ENCODE data around the gene CXCL13.
"Not testable (repeated sequence)": the region's sequence is repeated elsewhere in the genome, so short reads cannot be mapped to it uniquely, and the experiment has no call there.

The CXCL13 gene

DNA sequence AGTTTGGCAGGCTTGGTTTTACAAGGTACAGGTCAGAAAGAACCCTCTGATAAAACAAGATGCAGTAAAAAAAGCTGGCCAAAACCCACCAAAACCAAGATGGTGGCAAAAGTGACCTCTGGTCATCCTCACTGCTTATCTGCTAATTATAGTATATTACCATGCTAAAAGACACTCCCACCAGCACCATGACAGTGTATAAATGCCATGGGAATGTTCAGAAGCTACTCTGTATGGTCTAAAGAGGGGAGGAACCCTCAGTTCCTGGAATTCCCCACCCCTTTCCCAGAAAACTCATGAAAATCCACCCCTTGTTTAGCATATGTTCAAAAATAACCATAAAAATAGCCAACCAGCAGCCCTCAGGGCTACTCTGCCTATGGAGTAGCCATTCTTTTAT lies 38.1 kb upstream of the CXCL13 start:
- Histone ChIP-seq H3K4me3 (ENCODE audit: low read depth, low read length) (no peak overlapping the region), H3K4me1 (ENCODE audit: control insufficient read depth, insufficient read depth, low read length) (no peaks in the 10 kb centered on the region), H3K9me3 (ENCODE audit: control insufficient read depth, insufficient read depth, low read depth, low read length) (no peaks in the 10 kb centered on the region), H3K36me3 (ENCODE audit: control insufficient read depth in 2 of 2, insufficient read depth in 1 of 2, low read length in 2 of 2) (no peaks in the 10 kb centered on the region), H3K27ac (ENCODE audit: extremely low read depth, low read depth, low read length) (no peak overlapping the region)
- ChIA-PET POLR2A (no interaction called here), CTCF (no interaction called here)
- no peak for TF ChIP-seq ZNF747 (tag by site-specific recombination; IDR thresholded peaks at IDR 0.05)
- no peak for TF ChIP-seq ZNF175 (tag by site-specific recombination; IDR thresholded peaks at IDR 0.05)
- TF ChIP-seq ZNF202 (tag by site-specific recombination; IDR thresholded peaks at IDR 0.05; ENCODE audit: borderline replicate concordance): no peak
- TF ChIP-seq ZNF585B (tag by site-specific recombination; IDR thresholded peaks at IDR 0.05): no peak
- no peak for TF ChIP-seq ZBTB17 (tag by site-specific recombination; IDR thresholded peaks at IDR 0.05)
- TF ChIP-seq ZNF707 (tag by site-specific recombination; IDR thresholded peaks at IDR 0.05): no peak
- TF ChIP-seq ZNF830 (tag by site-specific recombination; IDR thresholded peaks at IDR 0.05; ENCODE audit: low read depth): no peak
- no peak for TF ChIP-seq ZNF660 (tag by site-specific recombination; IDR thresholded peaks at IDR 0.05)
- TF ChIP-seq ZNF157 (tag by site-specific recombination; IDR thresholded peaks at IDR 0.05): no peak
- no peak for TF ChIP-seq ZNF48 (tag by site-specific recombination; IDR thresholded peaks at IDR 0.05)
- TF ChIP-seq ZNF571 (tag by site-specific recombination; IDR thresholded peaks at IDR 0.05): no peak
- TF ChIP-seq REPIN1 (tag by site-specific recombination; IDR thresholded peaks at IDR 0.05; ENCODE audit: low read depth): no peak

DNA sequence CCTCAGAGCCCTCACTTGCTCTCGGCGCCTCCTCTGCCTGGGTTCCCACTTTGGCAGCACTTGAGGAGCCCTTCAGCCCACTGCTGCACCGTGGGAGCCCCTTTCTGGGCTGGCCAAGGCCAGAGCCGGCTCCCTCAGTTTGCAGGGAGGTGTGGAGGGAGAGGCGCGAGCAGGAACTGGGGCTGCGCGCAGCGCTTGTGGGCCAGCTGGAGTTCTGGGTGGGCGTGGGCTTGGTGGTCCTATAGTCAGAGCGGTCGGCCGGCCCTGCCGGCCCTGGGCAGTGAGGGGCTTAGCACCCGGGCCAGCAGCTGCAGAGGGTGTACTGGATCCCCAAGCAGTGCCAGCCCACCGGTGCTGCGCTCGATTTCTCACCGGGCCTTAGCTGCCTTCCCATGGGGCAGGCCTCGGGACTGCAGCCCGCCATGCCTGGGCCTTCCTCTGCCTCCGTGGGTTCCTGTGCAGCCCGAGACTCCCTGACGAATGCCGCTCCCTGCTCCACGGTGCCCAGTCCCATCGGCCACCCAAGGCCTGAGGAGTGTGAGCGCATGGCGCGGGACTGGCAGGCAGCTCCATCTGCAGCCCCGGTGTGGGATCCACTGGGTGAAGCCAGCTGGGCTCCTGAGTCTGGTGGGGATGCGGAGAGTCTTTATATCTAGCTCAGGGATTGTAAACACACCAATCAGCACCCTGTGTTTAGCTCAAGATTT lies 35.0 kb upstream of the CXCL13 start:
- H3K4me3 ChIP-seq (ENCODE audit: low read depth, low read length); H3K4me1 ChIP-seq (ENCODE audit: control insufficient read depth, insufficient read depth, low read length); H3K36me3 ChIP-seq (ENCODE audit: control insufficient read depth in 2 of 2, insufficient read depth in 1 of 2, low read length in 2 of 2); H3K27ac ChIP-seq (ENCODE audit: extremely low read depth, low read depth, low read length); H3K9me3 ChIP-seq (ENCODE audit: control insufficient read depth, insufficient read depth, low read depth, low read length); POLR2A ChIA-PET: not testable (repeated sequence)
- CTCF ChIA-PET: interaction anchor here (0.6 to 0.7 kb wide), 2 partner anchors 143 to 1278 kb away, joined by 3 to 4 read pairs; no protein-coding TSS in a partner anchor

GRCh38 chr4:77576351-77576750 lies 29.3 kb upstream of the CXCL13 start:
- H3K9me3 ChIP-seq (ENCODE audit: control insufficient read depth, insufficient read depth, low read depth, low read length): no peaks in the 10 kb centered on the region
- no peaks in the 10 kb centered on the region for H3K36me3 ChIP-seq (ENCODE audit: control insufficient read depth in 2 of 2, insufficient read depth in 1 of 2, low read length in 2 of 2)
- CTCF ChIA-PET: interaction anchor here (0.6 kb wide), 2 partner anchors 300 to 1156 kb away, joined by 3 to 5 read pairs; no protein-coding TSS in a partner anchor
- H3K4me3 ChIP-seq (ENCODE audit: low read depth, low read length): no peak overlapping the region
- H3K4me1 ChIP-seq (ENCODE audit: control insufficient read depth, insufficient read depth, low read length): no peaks in the 10 kb centered on the region
- POLR2A ChIA-PET: no interaction called here
- H3K27ac ChIP-seq (ENCODE audit: extremely low read depth, low read depth, low read length): no peak overlapping the region
- TF ChIP-seq GLI4 (tag by site-specific recombination; IDR thresholded peaks at IDR 0.05) (no peak), ZNF670 (tag by site-specific recombination; IDR thresholded peaks at IDR 0.05; ENCODE audit: low read depth) (no peak), SP3 (tag by site-specific recombination; IDR thresholded peaks at IDR 0.05) (no peak), ZNF140 (tag by site-specific recombination; IDR thresholded peaks at IDR 0.05) (no peak), CTCF (tag by site-specific recombination; IDR thresholded peaks at IDR 0.05) (no peak), ZNF175 (tag by site-specific recombination; IDR thresholded peaks at IDR 0.05) (no peak), ZNF19 (tag by site-specific recombination; IDR thresholded peaks at IDR 0.05; ENCODE audit: low read depth) (no peak), RBAK (tag by site-specific recombination; IDR thresholded peaks at IDR 0.05) (no peak), MZF1 (tag by site-specific recombination; IDR thresholded peaks at IDR 0.05; ENCODE audit: borderline replicate concordance) (no peak)
- TF ChIP-seq, protein P1, sequence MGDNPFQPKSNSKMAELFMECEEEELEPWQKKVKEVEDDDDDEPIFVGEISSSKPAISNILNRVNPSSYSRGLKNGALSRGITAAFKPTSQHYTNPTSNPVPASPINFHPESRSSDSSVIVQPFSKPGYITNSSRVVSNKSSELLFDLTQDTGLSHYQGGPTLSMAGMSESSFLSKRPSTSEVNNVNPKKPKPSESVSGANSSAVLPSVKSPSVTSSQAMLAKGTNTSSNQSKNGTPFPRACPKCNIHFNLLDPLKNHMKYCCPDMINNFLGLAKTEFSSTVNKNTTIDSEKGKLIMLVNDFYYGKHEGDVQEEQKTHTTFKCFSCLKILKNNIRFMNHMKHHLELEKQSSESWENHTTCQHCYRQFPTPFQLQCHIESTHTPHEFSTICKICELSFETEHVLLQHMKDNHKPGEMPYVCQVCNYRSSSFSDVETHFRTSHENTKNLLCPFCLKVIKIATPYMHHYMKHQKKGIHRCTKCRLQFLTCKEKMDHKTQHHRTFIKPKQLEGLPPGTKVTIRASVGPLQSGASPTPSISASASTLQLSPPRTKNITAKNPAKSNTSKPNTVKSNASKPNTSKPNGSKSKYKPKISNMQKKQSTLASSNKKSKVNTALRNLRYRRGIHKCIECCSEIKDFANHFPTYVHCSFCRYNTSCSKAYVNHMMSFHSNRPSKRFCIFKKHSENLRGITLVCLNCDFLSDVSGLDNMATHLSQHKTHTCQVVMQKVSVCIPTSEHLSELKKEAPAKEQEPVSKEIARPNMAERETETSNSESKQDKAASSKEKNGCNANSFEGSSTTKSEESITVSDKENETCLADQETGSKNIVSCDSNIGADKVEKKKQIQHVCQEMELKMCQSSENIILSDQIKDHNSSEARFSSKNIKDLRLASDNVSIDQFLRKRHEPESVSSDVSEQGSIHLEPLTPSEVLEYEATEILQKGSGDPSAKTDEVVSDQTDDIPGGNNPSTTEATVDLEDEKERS (tag by site-specific recombination; IDR thresholded peaks at IDR 0.05): no peak
- TF ChIP-seq, protein P2, sequence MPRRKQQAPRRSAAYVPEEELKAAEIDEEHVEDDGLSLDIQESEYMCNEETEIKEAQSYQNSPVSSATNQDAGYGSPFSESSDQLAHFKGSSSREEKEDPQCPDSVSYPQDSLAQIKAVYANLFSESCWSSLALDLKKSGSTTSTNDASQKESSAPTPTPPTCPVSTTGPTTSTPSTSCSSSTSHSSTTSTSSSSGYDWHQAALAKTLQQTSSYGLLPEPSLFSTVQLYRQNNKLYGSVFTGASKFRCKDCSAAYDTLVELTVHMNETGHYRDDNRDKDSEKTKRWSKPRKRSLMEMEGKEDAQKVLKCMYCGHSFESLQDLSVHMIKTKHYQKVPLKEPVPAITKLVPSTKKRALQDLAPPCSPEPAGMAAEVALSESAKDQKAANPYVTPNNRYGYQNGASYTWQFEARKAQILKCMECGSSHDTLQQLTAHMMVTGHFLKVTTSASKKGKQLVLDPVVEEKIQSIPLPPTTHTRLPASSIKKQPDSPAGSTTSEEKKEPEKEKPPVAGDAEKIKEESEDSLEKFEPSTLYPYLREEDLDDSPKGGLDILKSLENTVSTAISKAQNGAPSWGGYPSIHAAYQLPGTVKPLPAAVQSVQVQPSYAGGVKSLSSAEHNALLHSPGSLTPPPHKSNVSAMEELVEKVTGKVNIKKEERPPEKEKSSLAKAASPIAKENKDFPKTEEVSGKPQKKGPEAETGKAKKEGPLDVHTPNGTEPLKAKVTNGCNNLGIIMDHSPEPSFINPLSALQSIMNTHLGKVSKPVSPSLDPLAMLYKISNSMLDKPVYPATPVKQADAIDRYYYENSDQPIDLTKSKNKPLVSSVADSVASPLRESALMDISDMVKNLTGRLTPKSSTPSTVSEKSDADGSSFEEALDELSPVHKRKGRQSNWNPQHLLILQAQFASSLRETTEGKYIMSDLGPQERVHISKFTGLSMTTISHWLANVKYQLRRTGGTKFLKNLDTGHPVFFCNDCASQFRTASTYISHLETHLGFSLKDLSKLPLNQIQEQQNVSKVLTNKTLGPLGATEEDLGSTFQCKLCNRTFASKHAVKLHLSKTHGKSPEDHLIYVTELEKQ (tag by site-specific recombination; IDR thresholded peaks at IDR 0.05; ENCODE audit: borderline replicate concordance): no peak
- TF ChIP-seq, protein P3, sequence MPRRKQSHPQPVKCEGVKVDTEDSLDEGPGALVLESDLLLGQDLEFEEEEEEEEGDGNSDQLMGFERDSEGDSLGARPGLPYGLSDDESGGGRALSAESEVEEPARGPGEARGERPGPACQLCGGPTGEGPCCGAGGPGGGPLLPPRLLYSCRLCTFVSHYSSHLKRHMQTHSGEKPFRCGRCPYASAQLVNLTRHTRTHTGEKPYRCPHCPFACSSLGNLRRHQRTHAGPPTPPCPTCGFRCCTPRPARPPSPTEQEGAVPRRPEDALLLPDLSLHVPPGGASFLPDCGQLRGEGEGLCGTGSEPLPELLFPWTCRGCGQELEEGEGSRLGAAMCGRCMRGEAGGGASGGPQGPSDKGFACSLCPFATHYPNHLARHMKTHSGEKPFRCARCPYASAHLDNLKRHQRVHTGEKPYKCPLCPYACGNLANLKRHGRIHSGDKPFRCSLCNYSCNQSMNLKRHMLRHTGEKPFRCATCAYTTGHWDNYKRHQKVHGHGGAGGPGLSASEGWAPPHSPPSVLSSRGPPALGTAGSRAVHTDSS (tag by site-specific recombination; IDR thresholded peaks at IDR 0.05): no peak

Measured in HEK293 (cell line).